ENCODE results near the gene WDR26. TPM values are rescaled to one million over a fixed set of nuclear protein-coding genes. Genes with fewer than 3 reads are reported as not detected.
"Not testable (repeated sequence)": the region's sequence is repeated elsewhere in the genome, so short reads cannot be mapped to it uniquely, and the experiment has no call there.

The WDR26 gene
- total RNA-seq, 1 experiment from 2014 or later, result 33.5 TPM

DNA sequence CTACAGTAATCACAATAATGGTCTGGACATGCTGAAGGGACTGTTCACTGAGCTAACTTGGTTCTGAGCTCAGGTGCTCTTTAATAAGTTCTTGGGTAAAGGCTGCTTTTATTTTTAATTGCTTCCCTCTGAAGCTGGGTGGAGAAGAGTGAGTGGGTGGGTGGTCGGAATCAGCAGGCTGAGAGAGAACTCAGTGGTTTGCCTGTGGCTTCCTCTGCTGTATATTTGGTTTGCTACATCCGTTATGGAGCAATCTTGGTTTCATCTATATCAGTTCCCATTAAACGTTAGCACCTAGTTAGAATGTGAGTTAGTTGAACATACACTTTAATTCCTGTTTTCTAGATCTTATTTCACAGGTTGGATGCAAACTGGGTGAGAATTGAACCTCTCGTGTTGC, 54.6 kb downstream of the WDR26 start:
- H3K9me3 ChIP-seq, result no peaks in the 10 kb centered on the region
- DNase-seq, result no peak
- no peaks in the 10 kb centered on the region for H3K27me3 ChIP-seq
- peaks cover 42% of the 10 kb centered on the region for H3K36me3 ChIP-seq
- H3K4me3 ChIP-seq, result no peak overlapping the region

DNA sequence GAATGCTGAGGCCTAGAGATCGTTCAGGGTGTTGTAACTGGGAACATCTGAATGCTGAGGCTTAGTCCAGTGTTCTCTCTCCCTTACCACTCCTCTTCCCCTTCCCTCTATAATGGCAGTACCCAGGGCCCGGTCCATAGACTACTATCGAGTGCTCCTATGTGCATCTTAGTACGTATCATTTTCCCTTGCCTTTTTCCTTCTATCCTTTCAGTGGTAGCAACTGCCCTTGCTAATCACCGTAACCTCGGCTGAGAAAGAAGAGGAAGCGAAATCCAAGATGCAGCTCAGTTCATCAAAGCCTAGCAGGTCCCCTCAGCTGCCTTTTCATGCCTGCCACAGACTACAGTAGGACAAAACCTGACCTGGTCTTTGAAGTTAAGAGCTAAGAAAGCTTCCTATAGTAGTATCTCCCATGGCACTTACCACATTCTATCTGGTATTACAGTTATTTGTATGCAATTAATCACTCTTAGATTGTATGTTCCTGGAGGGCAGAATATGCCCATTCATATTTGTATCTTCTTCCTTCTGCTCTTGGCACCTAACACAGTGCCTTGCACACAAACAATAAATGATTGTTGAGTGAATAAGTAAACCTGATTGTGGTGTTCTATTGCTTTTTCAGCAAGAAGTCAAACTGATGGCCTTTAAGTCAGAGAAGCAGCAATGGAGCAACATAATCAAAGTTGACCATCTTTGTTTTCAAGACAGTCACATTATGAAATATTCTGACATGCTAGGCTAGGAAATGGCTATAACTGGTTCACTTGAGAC, 55.6 kb downstream of the WDR26 start:
- Histone ChIP-seq H3K4me3 (no peak overlapping the region), H3K27me3 (no peaks in the 10 kb centered on the region), H3K36me3 (peaks cover 43% of the 10 kb centered on the region), H3K9me3 (no peaks in the 10 kb centered on the region)
- no peak for DNase-seq

DNA sequence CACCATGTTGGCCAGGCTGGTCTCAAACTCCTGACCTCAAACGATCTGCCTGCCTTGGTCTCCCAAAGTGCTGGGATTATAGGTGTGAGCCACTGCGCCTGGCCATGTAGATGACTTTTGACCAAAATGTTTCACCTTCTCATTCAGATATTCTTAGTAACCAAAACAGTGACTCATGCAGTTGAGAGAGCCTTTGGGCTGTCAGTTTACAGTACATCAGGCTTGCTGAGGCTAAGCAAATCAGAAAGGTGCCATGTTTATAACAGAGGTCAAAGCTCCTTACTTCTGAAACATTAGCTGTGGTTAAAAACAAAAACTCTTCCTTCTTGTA, 57.0 kb downstream of the WDR26 start:
- DNase-seq, result peak; percentile 8
- Histone ChIP-seq H3K27me3 (no peaks in the 10 kb centered on the region), H3K9me3 (no peaks in the 10 kb centered on the region), H3K4me3 (no peak overlapping the region), H3K36me3 (peaks cover 51% of the 10 kb centered on the region)

DNA sequence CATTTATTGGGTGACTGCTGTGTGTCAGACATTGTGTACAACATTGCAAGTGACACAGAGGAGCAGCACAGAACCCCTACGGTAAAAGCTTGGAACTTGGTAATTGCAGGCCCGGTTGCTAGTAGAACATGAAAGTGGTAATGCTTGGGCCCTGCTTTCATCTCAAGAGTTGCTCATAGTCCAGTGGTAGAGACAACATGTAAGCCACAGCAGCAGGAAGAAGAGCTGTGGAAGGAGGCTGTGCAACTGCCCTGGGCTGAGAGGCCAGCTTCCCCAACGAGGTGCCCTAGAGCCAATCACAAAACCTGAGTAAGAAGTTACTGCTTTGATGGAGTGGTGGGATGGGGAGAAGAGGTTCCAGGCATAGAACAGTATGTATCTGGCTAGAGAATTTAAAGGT, 59.5 kb downstream of the WDR26 start:
- Histone ChIP-seq H3K27me3 (no peaks in the 10 kb centered on the region), H3K4me3 (no peak overlapping the region), H3K36me3 (peaks cover 71% of the 10 kb centered on the region), H3K9me3 (no peaks in the 10 kb centered on the region)
- DNase-seq, result no peak

DNA sequence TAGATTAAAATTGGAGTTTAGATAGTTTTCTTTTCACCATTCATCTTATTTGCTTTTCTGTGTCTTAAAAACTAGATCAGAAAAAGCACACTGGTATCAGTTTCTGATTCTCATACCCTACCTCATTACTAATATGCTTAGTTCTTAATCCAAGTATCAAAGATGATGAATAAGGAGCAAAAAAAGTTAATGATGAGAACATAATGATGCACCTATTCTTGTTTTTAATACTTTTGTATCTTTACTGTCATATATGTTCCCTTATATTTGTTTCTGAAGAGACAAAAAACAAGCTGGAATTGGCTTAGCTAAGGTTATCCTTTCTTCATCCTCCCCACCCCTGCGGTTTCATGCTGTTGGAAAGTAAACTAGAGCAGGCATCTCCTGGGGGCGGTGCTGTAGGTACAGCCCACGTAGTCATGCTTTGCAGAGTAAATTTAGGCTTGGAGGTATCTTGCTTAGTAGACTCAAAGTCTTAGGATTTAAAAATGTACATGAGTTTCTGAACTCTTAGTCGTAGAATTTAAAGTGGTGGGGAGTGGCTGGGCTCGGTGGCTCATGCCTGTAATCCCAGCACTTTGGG, 61.5 kb downstream of the WDR26 start:
- H3K27me3 ChIP-seq, result no peaks in the 10 kb centered on the region
- H3K4me3 ChIP-seq, result no peak overlapping the region
- no peaks in the 10 kb centered on the region for H3K9me3 ChIP-seq
- H3K36me3 ChIP-seq, result peaks cover 81% of the 10 kb centered on the region
- no peak for DNase-seq

DNA sequence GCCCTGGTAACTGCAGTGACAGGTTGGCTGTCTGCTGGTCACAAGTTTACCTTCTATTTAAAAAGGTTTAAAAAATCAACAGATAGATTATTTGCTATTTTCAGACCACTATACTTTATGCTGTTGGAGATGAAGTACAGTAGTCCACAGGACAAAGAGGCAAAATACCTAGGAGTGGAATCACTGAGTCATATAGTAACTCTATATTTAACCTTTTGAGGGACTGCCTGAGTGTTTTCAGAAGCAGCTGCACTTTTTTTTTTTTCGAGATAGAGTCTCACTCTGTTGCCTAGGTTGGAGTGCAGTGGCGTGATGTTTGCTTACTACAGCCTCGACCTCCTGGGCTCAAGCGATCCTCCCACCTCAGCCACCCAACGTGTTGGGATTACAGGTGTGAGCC, 66.2 kb downstream of the WDR26 start:
- no peak for DNase-seq
- Histone ChIP-seq H3K27me3 (no peaks in the 10 kb centered on the region), H3K36me3 (peaks cover 81% of the 10 kb centered on the region), H3K4me3 (no peak overlapping the region), H3K9me3 (no peaks in the 10 kb centered on the region)

DNA sequence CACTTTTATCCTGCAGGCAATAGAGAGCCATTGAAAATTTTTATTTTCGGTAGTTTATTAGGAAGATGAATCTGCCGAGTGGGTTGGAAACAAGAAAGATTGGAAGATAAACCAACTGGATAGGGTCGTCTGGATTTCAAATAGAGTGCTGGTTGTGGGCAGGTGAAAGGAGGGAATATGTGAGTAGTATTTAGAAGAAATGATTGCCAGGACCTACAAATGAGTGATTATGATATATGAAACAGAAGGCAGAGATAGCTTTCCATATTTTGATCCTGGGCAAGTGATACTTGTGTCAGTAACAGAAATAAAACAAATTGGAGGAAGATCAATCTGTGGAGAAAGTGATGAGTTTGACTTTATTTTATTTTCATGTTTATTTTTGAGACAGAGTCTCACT, 75.4 kb downstream of the WDR26 start:
- Histone ChIP-seq H3K9me3 (no peaks in the 10 kb centered on the region), H3K27me3 (no peaks in the 10 kb centered on the region), H3K4me3 (no peak overlapping the region), H3K36me3 (peaks cover 37% of the 10 kb centered on the region)
- no peak for DNase-seq

DNA sequence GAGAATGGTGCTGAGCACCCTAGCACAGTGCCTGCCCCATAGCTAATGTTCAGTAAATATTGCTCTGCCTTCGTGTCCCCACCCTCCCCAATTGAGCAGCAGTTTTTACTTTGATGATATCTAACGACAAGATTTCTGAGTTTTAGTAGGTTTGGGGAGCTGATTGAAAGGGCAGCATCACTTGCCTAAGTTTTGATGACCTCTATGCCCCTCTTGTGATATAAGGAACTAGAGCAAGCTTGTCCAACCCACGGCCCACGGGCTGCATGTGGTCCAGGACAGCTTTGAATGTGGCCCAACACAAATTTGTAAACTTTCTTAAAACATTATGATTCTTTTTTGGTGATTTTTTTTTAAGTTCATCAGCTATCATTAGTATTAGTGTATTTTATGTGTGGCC, 76.4 kb downstream of the WDR26 start:
- no peaks in the 10 kb centered on the region for H3K27me3 ChIP-seq
- DNase-seq, result no peak
- peak overlapping the region; percentile 78 for H3K4me3 ChIP-seq
- peaks cover 29% of the 10 kb centered on the region for H3K36me3 ChIP-seq
- H3K9me3 ChIP-seq, result no peaks in the 10 kb centered on the region

DNA sequence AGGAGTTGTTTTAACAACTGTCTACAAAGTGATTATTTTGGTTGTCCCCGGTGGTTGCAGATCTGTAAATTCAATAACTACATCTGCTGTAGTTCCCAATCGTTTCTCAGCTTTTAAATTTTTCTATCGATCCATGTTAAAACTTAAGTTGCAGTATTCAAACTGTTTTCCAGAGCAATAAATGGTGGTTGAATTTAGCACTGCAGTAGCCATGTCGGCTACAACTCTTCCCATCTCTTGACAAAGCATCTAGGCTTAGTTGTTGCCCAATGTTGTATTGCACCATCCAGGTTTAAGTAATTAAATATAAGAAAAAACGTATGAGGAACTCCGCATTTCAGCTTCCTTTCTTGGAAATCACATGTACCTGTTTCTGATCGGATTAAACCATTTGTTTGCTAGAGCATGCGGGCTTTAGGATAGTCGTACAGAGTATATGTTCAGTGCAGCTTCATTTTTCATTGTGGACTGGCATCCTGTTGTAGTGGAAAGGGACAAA, 76.9 kb downstream of the WDR26 start:
- Histone ChIP-seq H3K4me3 (peak overlapping the region; percentile 78), H3K36me3 (peaks cover 25% of the 10 kb centered on the region), H3K27me3 (no peaks in the 10 kb centered on the region), H3K9me3 (no peaks in the 10 kb centered on the region)
- no peak for DNase-seq

DNA sequence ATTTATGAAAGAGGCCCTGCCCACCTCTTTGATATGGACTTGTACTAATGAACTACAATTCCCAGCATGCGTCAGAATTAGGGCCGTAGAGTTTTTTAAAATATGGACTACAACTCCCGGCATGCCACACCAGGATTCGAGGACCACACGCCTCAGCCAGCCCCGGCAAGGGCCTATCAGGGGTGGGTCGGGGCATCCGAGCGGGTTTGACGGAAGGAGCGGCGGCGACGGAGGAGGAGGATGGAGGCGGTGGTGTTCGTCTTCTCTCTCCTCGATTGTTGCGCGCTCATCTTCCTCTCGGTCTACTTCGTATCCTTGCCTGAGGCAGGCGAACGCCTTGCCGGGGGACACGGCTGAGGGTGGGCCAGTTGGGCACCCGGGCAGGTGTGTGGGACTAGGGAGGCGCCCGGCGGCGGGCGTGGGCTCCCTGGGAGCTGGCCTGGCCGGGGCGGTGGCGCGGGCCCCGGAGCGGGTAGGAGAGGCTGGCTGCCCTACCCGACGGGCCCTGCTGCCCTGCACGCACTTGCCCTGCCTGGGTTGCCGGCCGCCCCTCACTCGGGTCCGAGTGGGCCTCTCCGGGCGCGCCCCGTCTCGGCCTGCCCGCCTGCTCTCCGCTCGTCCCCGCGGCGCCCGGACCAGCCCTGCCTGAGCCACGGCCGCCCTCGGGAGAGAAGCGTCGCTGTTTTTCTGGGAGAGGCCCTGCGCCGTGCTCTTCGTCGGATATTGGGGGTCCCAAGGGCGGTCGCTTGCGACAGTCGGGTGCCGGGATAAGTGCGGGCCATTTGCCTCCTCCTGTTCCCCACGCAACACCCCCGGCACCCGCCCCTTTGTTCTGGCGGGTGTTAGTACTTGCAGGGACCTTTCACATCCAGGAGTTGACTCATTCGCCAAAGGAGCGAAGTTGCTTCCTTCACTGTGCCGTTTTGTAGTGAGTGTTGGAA, 77.6 kb downstream of the WDR26 start, which contains the start of gene CNIH4:
TSS of gene CNIH4 (plus strand) at position 195 of the 941 bp plus-strand sequence. CDS start at position 241, 46 bp downstream.
- Histone ChIP-seq H3K27me3 (no peaks in the 10 kb centered on the region), H3K9me3 (no peaks in the 10 kb centered on the region), H3K36me3 (peaks cover 23% of the 10 kb centered on the region), H3K4me3 (peak within 1 kb of the TSS; percentile 78)
- DNase-seq, result peak; percentile 96

DNA sequence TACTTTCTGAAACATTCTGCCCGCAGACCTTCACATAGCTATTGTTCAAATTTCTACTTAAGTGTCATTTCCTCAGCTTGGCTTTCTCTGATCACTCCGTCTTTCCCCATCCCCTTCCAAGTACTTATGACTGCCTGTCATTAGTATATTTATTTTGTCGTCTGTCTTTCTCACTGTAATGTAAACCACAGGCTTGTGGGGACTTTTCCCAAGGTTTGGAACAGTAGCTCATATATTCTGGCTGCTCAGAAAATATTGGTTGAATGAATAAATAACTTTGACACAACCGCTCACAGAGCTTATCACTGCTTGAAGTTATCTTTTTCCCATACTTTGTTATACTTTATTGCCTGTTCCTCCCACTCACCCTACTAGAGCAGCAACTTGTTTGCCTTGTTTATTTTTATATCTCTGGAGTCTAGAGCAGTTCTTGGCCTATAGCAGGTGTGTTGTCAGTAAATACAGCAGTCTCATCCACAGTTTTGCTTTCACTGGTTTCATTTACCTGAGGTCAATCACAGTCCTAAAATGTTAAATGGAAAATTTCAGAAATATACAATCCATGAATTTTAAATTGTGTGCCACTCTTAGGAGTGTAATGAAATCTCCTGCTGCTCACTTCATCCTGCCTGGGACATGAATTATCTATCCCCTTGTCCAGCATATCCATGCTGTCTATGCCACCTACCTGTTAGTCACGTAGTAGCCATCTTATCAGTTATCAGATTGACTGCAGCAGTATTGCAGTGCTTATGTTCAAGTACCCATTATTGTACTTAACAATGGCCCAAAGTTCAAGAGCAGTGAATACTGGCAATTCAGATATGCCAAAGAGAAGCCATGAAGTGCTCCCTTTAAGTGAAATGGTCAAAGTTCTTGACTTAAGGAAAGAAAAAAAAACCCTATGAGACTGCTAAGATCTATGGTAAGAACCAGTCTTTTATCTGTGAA, 80.3 kb downstream of the WDR26 start:
- H3K4me3 ChIP-seq, result no peak overlapping the region
- peaks cover 11% of the 10 kb centered on the region for H3K36me3 ChIP-seq
- no peaks in the 10 kb centered on the region for H3K27me3 ChIP-seq
- H3K9me3 ChIP-seq, result no peaks in the 10 kb centered on the region
- DNase-seq, result no peak

DNA sequence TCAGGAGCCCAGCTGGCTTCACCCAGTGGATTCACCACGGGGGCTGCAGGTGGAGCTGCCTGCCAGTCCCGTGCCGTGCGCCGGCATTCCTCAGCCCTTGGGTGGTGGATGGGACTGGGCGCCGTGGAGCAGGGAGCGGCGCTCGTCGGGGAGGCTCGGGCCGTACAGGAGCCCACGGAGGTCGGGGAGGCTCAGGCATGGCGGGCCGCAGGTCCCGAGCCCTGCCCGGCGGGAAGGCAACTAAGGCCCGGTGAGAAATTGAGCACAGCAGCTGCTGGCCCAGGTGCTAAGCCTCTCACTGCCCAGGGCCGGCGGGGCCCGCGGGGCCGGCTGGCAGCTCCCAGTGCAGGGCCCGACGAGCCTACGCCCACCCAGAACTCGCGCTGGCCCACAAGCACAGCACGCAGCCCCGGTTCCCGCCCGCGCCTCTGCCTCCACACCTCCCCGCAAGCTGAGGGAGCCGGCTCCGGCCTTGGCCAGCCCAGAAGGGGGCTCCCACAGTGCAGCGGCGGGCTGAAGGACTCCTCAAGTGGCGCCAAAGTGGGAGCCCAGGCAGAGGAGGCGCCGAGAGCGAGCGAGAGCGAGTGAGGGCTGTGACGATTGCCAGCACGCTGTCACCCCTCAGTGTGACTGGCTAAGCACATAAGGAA, 82.0 kb downstream of the WDR26 start:
- H3K9me3 ChIP-seq, DNase-seq, H3K27me3 ChIP-seq, H3K36me3 ChIP-seq, H3K4me3 ChIP-seq: not testable (repeated sequence)

DNA sequence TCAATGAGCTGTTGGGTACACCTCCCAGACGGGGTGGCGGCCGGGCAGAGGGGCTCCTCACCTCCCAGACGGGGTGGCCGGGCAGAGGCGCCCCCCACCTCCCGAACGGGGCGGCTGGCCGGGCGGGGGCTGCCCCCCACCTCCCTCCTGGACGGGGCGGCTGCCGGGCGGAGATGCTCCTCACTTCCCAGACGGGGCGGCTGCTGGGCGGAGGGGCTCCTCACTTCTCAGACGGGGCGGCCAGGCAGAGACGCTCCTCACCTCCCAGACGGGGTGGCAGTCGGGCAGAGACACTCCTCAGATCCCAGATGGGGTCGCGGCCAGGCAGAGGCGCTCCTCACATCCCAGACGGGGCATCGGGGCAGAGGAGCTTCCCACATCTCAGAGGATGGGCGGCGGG, 84.9 kb downstream of the WDR26 start:
- H3K27me3 ChIP-seq, H3K9me3 ChIP-seq, H3K4me3 ChIP-seq, H3K36me3 ChIP-seq, DNase-seq: not testable (repeated sequence)

DNA sequence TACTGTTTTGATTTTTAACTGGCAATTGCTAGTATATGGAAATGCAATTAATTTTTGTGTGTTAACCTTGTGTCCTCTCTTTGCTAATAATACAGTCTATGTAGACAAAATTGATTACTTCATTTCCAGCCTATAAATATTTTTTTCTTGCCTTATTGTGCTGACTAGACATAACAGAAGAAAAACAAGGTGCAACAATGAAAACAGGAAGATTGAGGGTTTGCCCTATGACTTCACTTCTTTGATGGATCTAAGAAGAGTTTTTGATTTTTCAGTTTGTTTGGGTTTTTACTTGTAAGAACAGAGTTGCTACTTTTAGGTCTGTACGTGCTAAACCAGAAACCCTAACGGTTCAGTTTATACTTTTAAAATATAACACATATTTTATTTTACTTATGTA, 86.5 kb downstream of the WDR26 start:
- DNase-seq, result no peak
- H3K9me3 ChIP-seq, result peaks cover 16% of the 10 kb centered on the region
- H3K36me3 ChIP-seq, result no peaks in the 10 kb centered on the region
- H3K27me3 ChIP-seq, result no peaks in the 10 kb centered on the region
- H3K4me3 ChIP-seq, result no peak overlapping the region

DNA sequence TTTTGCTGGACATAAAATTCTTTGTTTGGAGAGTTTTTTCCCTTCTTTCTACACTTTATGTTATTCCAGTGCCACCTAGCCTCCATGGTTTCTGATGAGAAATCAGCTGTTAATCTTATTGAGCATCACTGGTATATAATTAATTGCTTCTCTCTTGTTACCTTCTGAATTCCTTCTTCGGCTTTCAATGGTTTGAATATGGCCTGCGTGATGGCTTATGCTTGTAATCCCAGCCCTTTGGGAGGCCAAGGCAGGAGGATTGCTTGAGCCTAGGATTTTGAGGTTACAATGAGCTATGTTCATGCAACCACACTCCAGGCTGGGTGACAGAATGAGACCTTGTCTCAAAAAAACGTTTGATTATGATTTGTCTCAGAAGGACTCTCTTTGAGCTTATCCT, 90.9 kb downstream of the WDR26 start:
- no peaks in the 10 kb centered on the region for H3K36me3 ChIP-seq

More for the DNA sequence above, 90.9 kb downstream of the WDR26 start:
- peaks cover 26% of the 10 kb centered on the region for H3K9me3 ChIP-seq
- no peak for DNase-seq
- no peaks in the 10 kb centered on the region for H3K27me3 ChIP-seq
- no peak overlapping the region for H3K4me3 ChIP-seq

Data from MG63 (cell line).